ENCODE data around the gene LAT. TPM values are rescaled to one million over a fixed set of nuclear protein-coding genes. Genes with fewer than 3 reads are reported as not detected.

Gene LAT
- total RNA-seq, 1 donor from 2014 or later: 7.9 TPM

- no peaks in the 10 kb centered on the region for H3K4me1 Mint-ChIP-seq
- DNase-seq (ENCODE audit: low spot score in 2 of 2, unreplicated experiment in 2 of 2): no peak
- no peak overlapping the region for H3K27ac Mint-ChIP-seq
- H3K36me3 Mint-ChIP-seq: no peaks in the 10 kb centered on the region
- peaks cover 37% of the 10 kb centered on the region for H3K27me3 Mint-ChIP-seq (ENCODE audit: low read depth)
- no peak for TF ChIP-seq CTCF (IDR thresholded peaks at IDR 0.05; ENCODE audit: unreplicated experiment)
- H3K9me3 Mint-ChIP-seq: no peaks in the 10 kb centered on the region
- H3K4me3 Mint-ChIP-seq: no peak overlapping the region
Measured at GRCh38 chr16:29007730-29008593, 23.1 kb downstream of the LAT start.

- H3K9me3 Mint-ChIP-seq: no peaks in the 10 kb centered on the region
- peaks cover 27% of the 10 kb centered on the region for H3K27me3 Mint-ChIP-seq (ENCODE audit: low read depth)
- H3K4me3 Mint-ChIP-seq: no peak overlapping the region
- no peaks in the 10 kb centered on the region for H3K4me1 Mint-ChIP-seq
- DNase-seq (ENCODE audit: low spot score in 2 of 2, unreplicated experiment in 2 of 2): no peak
- no peak overlapping the region for H3K27ac Mint-ChIP-seq
- no peak for TF ChIP-seq CTCF (IDR thresholded peaks at IDR 0.05; ENCODE audit: unreplicated experiment)
- H3K36me3 Mint-ChIP-seq: no peaks in the 10 kb centered on the region
Measured at GRCh38 chr16:29009050-29009837, 24.4 kb downstream of the LAT start.

- H3K27me3 Mint-ChIP-seq (ENCODE audit: low read depth): peaks cover 25% of the 10 kb centered on the region
- H3K4me1 Mint-ChIP-seq: no peaks in the 10 kb centered on the region
- no peaks in the 10 kb centered on the region for H3K9me3 Mint-ChIP-seq
- H3K36me3 Mint-ChIP-seq: no peaks in the 10 kb centered on the region
- TF ChIP-seq CTCF (IDR thresholded peaks at IDR 0.05; ENCODE audit: unreplicated experiment): no peak
- no peak overlapping the region for H3K4me3 Mint-ChIP-seq
- DNase-seq (ENCODE audit: low spot score in 2 of 2, unreplicated experiment in 2 of 2): no peak
- no peak overlapping the region for H3K27ac Mint-ChIP-seq
Measured at GRCh38 chr16:29009838-29010166, 24.9 kb downstream of the LAT start.

GRCh38 chr16:29011112-29011511 is 26.3 kb downstream of the LAT start:
- Mint-ChIP-seq H3K4me3 (no peak overlapping the region), H3K4me1 (no peaks in the 10 kb centered on the region), H3K36me3 (no peaks in the 10 kb centered on the region), H3K27ac (no peak overlapping the region), H3K27me3 (ENCODE audit: low read depth) (peaks cover 12% of the 10 kb centered on the region), H3K9me3 (no peaks in the 10 kb centered on the region)
- TF ChIP-seq CTCF (IDR thresholded peaks at IDR 0.05; ENCODE audit: unreplicated experiment): no peak
- DNase-seq (ENCODE audit: low spot score in 2 of 2, unreplicated experiment in 2 of 2): no peak

GRCh38 chr16:29011851-29012250 is 27.0 kb downstream of the LAT start:
- Mint-ChIP-seq H3K4me1 (no peaks in the 10 kb centered on the region), H3K4me3 (no peak overlapping the region), H3K27me3 (ENCODE audit: low read depth) (peaks cover 11% of the 10 kb centered on the region), H3K36me3 (no peaks in the 10 kb centered on the region), H3K9me3 (no peaks in the 10 kb centered on the region), H3K27ac (no peak overlapping the region)
- TF ChIP-seq CTCF (IDR thresholded peaks at IDR 0.05; ENCODE audit: unreplicated experiment): no peak
- no peak for DNase-seq (ENCODE audit: low spot score in 2 of 2, unreplicated experiment in 2 of 2)

All from mesothelial cell of epicardium (in vitro differentiated cells).